B cell (primary cell): ENCODE results near the gene SPN.
"Not testable (repeated sequence)": the region's sequence is repeated elsewhere in the genome, so short reads cannot be mapped to it uniquely, and the experiment has no call there.

Experiments used
- EZH2 ChIP-seq: IDR thresholded peaks from 2 replicates; pipeline ENCODE4 v1.6.1; 2012; ENCODE audit warnings: borderline replicate concordance, low read depth, mild to moderate bottlenecking, moderate library complexity, low read length; ENCODE audit not compliant: insufficient read depth, poor library complexity, severe bottlenecking
- TF ChIP-seq, protein P1 (sequence below): fragments of 200-600 bp; IDR thresholded peaks from one replicate; pipeline ENCODE4 v1.8.0; 2022; ENCODE audit warnings: antibody characterized with exemption, mild to moderate bottlenecking

DNA sequence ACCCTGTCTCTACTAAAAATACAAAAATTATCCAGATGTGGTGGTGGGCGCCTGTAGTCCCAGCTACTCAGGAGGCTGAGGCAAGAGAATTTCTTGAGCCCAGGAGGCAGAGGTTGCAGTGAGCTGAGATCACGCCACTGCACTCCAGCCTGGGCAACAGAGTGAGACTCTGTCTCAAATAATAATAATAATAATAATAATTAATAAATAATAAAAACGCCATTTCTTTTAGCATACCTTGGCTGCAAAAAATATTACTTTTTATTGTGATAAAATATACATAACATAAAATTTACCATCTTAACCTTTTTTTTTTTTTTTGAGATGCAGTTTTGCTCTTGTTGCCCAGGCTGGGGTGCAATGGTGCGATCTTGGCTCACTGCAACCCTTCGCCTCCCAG is 39.8 kb upstream of the SPN start:
- TF ChIP-seq, protein P1, sequence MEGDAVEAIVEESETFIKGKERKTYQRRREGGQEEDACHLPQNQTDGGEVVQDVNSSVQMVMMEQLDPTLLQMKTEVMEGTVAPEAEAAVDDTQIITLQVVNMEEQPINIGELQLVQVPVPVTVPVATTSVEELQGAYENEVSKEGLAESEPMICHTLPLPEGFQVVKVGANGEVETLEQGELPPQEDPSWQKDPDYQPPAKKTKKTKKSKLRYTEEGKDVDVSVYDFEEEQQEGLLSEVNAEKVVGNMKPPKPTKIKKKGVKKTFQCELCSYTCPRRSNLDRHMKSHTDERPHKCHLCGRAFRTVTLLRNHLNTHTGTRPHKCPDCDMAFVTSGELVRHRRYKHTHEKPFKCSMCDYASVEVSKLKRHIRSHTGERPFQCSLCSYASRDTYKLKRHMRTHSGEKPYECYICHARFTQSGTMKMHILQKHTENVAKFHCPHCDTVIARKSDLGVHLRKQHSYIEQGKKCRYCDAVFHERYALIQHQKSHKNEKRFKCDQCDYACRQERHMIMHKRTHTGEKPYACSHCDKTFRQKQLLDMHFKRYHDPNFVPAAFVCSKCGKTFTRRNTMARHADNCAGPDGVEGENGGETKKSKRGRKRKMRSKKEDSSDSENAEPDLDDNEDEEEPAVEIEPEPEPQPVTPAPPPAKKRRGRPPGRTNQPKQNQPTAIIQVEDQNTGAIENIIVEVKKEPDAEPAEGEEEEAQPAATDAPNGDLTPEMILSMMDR = not testable (repeated sequence)
- TF ChIP-seq EZH2 = not testable (repeated sequence)
